ENCODE data around the gene CASQ2.

The CASQ2 gene

DNA sequence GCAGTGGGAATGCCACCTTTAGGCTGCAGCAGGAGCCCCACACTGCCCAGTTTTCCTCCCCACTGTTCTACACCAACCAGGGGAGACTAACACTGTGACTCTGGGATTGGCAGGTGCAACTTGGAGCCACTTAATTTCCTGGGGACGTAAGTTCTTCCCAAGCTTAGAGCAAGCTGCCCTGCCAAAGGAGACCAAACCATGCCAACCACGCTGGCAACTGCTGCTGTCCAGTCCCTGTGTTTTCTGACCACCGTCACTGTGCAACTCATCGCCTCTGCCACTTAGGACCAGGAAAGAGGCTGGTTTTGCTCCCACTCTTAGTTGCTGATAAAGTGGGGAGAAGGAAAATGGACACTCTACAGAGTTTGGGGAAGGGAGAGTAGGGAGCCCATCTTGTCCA is 76.3 kb downstream of the CASQ2 start:
- DNase-seq (ENCODE audit: low read depth), result no peak

- DNase-seq (ENCODE audit: low read depth), result no peak
Observed at GRCh38 chr1:115690972-115691371, 77.5 kb downstream of the CASQ2 start.

DNA sequence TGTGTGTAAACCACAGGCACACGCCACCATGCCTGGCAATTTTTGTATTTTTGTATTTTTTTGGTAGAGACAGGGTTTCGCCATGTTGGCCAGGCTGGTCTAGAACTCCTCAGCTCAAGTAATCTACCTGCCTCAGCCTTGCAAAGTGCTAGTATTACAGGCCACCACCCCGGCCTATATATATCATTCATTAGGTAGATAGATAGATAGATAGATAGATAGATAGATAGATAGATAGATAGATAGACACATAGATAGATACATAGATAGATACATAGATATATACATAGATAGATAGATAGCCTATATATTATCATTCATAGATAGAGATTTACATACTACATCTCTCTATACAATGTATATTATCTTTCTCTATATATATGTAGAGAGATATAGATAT is 80.8 kb downstream of the CASQ2 start:
- no peak for DNase-seq (ENCODE audit: low read depth)

DNA sequence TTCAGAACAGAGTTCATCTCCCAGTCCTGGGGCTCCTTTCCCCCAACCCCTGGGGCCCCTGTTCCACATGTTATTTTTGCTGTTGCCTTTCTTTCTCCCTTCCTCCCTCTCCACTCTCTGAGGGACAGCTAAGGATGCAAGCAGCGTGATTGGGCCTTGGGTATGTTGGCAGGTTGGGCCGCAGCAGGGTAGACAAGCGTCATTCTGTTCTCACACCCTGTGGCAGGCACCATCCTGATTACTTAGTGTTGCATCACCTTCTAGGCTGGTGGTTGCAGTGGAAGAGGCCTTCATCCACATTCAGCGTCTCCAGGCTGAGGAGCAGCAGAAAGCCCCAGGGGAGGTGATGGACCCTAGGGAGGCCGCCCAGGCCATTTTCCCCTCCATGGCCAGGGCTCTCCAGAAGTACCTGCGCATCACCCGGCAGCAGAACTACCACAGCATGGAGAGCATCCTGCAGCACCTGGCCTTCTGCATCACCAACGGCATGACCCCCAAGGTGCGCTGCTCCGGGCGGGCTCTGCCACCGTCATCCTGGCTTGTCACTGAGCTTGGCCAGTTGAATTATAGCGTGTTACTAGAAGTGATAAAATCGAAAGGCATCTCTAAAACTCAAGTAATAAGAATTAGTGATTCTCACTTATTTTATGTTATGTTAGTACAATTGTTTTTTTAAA is 83.3 kb downstream of the CASQ2 start:
- DNase-seq (ENCODE audit: low read depth), result no peak

- no peak for DNase-seq (ENCODE audit: low read depth)
Observed at GRCh38 chr1:115682792-115683191, 85.7 kb downstream of the CASQ2 start.

DNA sequence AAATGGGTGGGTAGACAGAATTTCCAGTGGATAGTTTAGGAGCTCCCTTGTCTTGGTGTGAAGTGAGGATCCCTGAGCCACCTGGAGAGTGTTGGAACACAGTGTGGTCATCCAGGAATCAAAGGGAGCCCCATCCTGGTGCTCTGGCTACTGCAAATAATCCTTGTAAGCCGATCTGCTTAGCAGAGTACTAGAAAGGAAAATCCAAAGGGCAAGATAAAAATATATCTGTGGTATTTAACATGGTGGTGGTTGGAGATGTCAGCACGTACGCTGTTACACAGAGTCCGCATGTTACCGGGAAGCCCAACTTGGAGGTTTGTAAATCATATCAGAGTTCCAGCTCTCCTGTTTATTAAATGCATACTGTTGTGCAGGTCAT is 87.8 kb downstream of the CASQ2 start:
- no peak for DNase-seq (ENCODE audit: low read depth)

GRCh38 chr1:115679141-115679611 is 89.3 kb downstream of the CASQ2 start:
- DNase-seq (ENCODE audit: low read depth), result no peak

- DNase-seq (ENCODE audit: low read depth), result no peak
Observed at GRCh38 chr1:115678141-115678540, 90.4 kb downstream of the CASQ2 start.

- DNase-seq (ENCODE audit: low read depth), result no peak
Observed at GRCh38 chr1:115677565-115677964, 90.9 kb downstream of the CASQ2 start.

DNA sequence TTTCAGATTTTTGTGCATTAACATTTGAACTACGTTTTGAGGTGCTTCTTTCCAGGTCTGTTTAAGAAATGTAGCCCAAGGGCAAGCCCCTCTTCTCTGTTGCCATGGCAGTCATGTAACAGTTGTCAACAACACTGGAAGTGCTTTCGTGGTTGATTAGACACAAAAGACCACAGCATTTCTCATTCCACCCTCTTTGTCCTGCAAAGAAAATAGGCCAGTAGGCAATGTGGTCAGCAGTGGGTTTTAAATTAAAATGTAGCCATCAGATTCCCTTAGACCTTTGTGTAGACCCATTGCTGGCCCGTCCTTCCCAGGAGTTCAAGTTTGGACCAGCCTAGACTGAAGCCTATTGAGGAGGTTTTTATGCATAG is 91.3 kb downstream of the CASQ2 start:
- DNase-seq (ENCODE audit: low read depth), result no peak

DNA sequence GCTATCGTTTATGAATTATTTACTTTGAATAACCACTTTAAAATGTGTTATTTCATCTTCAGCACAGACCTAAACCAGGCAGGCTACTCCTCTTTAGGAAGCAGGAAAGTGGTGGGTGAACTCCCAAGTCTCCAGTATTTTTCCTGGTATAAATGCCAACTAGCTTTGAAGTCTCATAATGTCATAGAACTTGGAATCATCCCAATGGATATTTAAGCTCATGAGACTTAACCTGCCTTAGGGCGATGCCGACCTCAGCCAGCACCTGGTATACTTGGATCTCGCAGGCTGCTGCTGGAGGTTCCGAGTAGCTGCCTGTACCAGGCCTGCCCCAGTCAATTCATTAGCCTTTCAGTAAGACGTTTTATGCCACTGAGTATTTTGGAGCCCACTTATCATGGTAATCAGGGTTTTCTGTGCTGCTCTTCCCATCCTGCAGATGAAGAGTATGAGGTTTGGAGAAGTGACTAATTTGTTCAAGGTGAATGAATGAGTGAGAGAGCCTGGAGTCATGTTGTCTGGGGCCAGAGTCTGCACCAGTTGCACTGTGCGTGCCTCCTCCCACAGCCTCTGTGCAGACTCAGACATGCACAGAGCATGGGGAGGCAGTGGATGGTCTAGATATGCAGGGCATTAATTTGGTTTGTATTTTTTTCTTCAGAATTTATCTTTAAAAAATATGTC is 91.9 kb downstream of the CASQ2 start:
- no peak for DNase-seq (ENCODE audit: low read depth)

GRCh38 chr1:115672224-115673009 is 96.1 kb downstream of the CASQ2 start:
- no peak for DNase-seq (ENCODE audit: low read depth)

- DNase-seq (ENCODE audit: low read depth), result no peak
Observed at GRCh38 chr1:115671176-115671934, 97.2 kb downstream of the CASQ2 start.

DNA sequence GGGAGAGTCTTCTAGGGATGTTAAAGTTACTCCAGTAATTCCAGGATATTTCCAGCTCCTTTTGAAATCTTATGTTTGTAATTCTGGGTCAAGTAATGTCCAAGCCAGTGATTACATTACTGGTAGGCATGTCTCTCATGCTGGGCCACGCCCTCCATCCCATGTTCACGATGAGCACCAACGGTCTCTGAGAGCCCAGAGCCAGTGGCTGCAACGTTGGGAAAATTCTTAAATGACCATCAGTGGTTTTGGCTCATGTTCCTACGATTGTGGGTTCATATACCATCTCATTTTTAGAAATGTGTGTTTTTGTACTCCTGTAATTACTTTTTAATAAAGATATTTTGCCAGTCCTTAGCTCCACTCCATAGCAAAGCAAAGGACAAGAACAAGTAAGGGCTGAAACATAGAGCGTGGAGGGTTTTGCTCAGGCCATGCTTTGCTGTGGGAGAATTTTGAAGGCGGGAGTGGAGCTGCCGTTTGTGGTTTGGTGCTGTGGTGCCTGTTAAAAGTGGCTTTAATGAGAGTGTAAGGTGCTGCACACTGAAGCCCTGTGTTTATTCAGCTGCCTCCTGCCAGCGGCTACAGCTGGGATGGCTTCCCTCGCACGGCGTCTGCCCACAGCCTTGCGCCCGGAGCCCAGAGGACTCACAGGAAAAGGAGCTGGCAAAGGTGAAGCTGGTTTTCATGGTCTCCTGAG is 97.9 kb downstream of the CASQ2 start:
- no peak for DNase-seq (ENCODE audit: low read depth)

DNA sequence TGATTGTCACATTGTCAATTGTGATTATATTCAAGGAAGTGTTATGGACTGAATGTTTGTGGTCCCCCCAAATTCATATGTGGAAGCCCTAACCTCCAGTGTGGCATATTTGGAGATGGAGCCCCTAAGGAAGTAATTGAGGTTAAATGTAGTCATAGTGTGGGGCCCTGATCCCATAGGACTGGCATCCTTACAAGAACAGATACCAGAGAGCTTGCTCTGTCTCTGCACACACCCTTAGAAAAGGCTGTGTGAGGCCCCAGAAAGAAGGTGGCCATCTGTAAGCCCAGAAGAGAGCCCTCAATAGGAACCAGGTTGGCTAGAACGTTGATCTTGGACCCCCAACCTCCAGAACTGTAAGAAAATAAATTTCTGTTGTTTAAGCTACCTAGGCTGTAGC is 98.6 kb downstream of the CASQ2 start:
- DNase-seq (ENCODE audit: low read depth), result no peak

DNA sequence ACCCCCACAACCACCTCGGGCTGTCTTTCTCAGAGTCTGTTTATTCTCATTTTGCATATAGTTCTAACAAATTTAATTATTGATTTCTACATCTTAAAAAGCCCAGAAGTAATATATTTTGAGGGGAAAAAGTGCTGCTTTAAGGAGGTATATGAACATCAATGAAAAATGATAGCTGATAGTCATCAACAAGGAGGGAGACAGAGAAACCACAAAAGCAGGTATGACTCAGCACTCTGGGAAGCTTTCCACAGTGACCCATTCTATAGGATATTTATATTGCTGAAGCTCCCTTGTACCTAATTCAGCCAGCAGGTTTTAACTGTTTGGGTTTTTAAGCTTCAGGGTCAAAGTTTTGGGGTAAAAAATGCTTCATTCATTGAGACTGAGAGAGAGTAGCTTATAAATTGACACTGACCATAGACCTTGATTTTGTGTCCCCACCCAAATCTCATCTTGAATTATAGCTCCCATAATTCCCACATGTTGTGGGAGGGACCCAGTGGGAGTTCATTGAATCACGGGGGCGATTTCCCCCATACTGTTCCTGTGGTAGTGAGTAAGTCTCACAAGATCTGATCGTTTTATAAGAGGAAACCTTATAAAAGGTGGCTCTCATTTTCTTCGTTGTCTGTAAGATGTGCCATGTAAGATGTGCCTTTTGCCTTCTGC is 99.4 kb downstream of the CASQ2 start:
- DNase-seq (ENCODE audit: low read depth), result peak; percentile 51

DNA sequence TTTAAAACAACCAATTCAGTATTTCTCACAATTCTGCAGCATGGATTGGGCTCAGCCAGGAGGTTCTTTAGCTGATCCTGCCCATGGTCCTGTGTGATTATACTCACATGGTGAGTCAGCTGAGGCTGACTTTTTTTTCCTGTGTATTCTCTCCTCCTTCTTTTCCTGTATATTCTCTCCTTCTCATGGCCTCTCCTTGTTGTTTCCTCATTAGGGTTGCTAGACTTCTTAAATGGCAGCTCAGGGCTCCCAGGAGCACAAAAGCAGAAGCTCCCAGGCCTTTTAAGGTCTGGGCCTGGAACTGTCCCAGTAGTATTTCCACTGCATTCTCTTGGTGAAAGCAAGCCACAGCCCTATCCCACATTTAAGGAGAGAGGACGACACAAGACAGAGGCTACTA is 99.9 kb downstream of the CASQ2 start:
- DNase-seq (ENCODE audit: low read depth), result no peak

DNA sequence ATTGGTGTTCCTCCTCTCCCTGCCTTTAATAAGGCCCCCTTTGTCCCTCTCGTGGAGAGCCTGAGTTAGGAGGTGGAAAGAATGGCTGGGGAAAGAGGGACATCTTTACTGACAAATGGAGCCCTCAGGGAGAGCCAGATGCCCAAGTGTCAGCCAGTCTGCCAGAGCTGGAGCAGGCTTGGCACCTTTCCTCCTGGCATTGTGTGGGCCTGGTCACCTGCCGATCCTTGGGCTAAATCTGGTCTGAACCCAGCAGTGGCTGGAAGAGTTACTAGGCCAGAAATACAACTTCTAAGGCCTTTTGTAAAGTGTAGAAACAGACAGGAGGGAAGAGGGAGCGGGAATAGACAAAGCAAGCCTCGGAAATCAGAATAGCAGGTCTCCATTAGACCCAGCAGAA is 101.8 kb downstream of the CASQ2 start:
- no peak for DNase-seq (ENCODE audit: low read depth)

DNA sequence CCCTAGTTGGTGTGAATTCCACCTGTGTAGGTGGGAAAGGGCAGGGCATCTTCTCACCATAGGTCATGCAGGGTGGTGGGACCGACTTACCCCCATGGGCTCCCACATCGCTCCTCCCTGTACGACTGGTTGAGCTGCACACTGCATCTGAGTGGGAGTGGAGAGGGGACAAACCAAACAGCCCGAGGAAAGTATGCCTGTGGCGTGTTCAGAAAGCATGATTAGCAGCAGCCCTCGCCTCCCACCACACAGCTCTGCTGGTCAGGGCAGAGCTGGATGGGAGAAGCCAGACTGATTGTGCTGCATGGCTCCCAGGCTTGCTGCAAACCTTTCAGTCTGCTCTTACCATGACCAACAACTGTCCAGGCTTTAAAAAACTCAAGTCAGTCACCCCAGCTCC is 102.3 kb downstream of the CASQ2 start:
- DNase-seq (ENCODE audit: low read depth), result no peak

DNA sequence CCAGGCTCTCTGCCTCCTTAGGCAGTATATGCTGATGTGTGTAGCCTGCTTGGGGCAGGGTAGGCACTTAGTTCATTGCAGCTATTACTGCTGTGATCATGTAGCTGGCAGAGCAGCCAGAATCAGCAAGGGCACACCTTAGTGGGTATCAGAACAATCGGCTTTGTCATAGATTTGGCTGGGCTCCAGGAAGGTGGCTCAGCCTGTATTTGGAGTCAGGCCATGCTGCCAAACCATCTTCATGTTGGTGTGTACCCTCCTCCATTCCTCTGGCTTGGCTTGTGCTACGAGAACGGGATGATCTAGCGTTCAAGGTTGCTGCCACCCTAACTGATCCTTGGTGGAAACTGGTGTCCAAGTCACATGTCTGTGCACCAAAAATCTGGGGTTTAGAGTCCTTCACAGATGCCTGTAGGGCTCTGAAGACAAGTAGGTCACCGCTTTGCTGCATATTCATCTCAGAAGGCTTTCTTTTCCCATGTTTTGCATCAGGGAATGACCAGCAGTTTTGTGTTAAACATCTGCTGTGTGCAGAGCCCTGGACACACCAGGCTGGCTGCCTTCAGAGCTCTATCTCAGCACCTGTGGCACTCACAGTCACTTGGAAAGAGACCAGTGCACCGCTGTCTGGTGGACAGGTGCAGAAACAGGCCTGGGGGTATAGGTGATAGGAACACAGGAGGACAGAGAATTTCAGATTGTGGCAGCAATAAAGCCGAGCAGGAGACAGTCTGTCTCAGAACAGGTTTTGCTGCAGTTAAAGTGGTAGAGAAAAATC is 103.0 kb downstream of the CASQ2 start:
- no peak for DNase-seq (ENCODE audit: low read depth)
